CD4-positive, alpha-beta T cell treated with Interleukin-2 at 100 ng/mL for 4 hours (primary cell): ENCODE results near the gene HAP1.
"Not testable (repeated sequence)": the region's sequence is repeated elsewhere in the genome, so short reads cannot be mapped to it uniquely, and the experiment has no call there.

Source experiments
- DNase-seq: peaks from one replicate; pipeline ENCODE4 v3.0.0-alpha.2; 2020; ENCODE audit warnings: low spot score

The HAP1 gene

DNA sequence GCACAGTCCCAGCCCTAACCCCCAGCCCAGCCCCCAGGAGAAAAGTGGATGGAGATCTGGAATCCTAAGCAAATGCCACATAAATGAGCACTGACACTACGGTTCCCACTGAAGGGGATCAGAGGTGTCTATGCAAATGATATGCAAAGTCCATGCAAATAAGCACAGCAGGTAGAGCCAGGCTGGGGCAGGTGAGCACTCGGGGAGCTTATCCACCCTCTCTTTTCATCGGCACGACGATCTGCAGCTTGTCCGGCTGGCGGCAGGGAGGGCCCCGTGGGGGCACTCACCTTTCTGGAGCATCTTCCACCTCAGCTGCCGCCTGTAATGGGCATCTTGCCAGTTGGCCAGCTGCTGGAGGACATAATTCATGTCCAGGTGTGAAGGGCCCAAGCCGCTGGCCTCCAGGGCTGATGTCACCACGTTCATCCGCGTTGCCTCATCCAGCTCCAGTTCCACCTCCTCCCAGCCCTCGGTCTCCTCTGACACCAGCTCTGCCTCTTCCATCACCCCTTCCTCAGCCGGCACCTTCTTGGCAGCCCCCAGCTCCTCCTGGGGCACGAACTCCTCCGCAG lies 9.9 kb downstream of the HAP1 start:
- DNase-seq: no peak

DNA sequence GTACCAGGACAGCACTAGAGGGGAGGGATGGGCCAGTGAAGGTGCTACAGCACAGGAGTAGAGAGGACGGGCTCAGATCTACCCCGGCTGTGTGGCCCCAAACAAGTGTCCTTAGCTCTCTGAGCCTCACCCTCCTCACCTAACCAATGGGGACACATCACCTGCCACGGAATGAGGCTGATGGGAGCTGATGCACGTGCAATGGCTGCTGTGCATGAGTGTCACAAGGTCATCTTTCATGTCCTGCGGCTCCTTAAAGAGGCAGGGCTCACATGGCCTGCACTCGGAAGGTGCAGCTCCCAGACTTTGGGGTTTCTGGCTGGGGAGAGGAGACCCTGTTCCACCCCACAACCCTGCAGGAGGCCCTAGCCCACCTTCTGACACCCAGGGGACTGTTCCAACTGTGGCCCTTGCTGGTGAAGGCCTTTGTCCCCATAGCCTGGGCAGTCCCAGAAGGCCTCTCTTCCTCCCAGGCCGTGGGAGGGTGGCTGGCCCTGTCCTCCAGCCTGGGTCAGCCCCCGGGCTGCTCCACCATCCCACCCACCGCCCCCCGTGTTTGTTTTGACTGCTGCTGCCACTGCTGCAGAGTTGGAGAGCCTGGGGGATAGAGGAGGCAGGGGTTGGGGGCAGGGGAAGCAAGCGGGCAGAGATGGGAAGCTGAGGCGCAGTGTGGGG lies 10.5 kb downstream of the HAP1 start:
- DNase-seq: no peak

GRCh38 chr17:41722231-41722630 lies 12.2 kb downstream of the HAP1 start:
- no peak for DNase-seq

GRCh38 chr17:41718287-41718645 lies 16.2 kb downstream of the HAP1 start:
- no peak for DNase-seq

DNA sequence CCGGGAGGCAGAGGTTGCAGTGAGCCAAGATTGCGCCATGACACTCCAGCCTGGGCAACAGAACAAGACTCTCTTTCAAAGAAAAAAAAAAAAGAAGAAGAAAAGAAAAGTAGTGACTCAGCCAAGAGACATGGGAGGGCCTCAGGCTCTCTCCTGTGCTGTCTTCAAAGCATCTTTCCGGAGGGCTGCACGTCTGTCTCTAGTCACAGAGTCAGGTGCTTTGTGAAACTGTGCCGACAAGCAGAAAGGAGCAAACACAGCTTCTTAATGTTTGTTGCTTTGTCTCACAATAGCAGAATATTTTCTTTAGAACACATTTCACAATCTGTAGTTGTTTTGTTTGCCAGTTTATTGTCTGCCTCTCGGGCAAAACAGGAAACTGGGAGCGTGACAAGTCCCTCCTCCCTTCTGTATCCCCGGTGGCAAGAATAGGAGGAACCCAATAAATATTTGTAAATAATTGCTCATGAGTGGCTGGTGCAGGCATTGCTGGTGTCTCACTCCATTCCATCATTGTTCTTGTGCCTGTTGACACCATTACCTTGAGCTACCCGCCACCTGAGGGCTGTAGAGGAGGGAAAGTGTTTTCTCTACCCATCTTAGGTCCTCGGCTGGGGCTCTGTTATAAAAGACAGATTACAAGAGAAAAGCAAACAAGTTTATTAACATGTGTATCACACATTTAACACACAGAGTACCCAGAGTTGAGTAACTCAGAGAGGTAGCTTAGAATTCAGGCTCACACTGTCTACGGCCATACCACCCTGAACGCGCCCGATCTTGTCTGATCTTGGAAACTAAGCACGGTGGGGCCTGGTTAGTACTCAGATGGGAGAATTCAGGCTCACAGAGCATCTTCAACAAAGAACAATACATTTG lies 16.8 kb downstream of the HAP1 start:
- peak; percentile 31 for DNase-seq

- DNase-seq: no peak
Observed at GRCh38 chr17:41711669-41712400, 22.6 kb downstream of the HAP1 start, which contains the start of gene GAST. Gene GAST (plus strand): TSS chr17:41712331. CDS start chr17:41715437, 3,106 bp downstream.

DNA sequence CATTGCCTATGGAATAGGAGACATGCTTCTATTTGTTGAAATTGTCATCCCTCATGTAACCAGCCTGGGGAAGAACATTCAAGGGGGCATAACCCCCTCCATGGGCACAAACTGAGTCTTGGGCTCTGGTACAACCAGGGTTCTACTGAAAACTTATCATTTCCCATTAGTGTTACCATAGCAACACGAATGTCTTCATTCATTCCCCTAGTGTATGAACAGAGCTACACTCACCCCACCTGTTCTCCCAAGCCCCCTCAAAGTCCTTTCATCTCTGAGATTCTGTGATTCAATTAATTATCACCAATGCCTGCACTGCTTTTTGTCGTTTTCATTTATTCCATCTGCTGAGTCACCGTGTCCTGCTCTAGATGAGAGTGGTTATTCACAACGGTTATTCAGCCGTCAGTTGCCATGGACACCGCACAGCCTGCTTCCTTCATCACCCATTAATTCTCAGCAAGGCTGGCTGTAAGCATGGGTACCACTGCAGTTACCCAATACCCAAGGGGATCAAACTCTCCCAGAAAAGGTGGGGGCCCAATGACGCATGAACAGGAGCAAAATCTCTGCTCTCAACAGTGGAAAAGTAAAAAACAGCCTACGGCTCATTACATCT lies 23.9 kb downstream of the HAP1 start:
- DNase-seq: no peak

- no peak for DNase-seq
Observed at GRCh38 chr17:41707803-41708669, 26.4 kb downstream of the HAP1 start.

- DNase-seq: no peak
Observed at GRCh38 chr17:41705271-41705991, 29.0 kb downstream of the HAP1 start.

GRCh38 chr17:41702712-41703111 lies 31.7 kb downstream of the HAP1 start:
- no peak for DNase-seq

- not testable (repeated sequence) for DNase-seq
Observed at GRCh38 chr17:41700843-41701242, 33.6 kb downstream of the HAP1 start.

GRCh38 chr17:41697122-41697962 lies 37.1 kb downstream of the HAP1 start:
- DNase-seq: no peak

DNA sequence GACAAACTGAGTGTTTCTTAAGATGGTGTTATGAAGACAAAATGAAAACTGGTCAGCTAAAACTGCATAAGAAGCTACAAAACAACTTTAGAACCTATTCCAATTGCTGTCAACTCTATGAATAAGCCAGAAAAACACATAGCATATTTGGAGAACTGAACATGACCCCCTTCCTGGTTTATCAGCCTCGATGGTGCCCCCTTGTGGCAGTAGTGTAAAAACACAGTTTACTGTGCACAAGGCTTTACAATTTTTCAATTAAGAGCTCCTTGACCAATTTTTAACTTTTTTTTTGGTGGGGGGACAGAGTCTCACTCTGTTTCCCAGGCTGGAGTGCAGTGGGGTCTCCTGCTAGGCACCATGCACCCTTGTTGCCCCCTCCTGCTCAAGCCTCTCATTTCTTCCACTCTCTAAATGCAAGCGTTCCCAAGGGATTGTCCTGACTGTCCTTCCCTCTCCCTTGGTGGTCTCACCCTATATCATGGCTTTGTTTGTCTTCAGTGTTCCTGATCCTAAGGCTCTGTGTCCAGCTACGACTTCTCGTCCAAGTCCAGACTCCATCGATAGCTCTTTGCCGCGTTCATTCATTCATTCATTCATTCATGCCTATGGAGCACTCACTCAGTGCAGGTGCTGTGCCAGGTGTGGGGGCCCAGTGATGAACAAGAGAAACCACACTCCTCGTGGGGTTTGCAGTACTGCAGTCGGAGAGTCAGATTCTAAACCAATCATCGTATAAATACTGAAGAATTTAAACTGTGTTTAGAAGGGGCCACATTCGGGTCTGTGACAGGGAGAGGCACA lies 38.3 kb downstream of the HAP1 start:
- peak; percentile 84 for DNase-seq

- DNase-seq: no peak
Observed at GRCh38 chr17:41695134-41695661, 39.2 kb downstream of the HAP1 start.

DNA sequence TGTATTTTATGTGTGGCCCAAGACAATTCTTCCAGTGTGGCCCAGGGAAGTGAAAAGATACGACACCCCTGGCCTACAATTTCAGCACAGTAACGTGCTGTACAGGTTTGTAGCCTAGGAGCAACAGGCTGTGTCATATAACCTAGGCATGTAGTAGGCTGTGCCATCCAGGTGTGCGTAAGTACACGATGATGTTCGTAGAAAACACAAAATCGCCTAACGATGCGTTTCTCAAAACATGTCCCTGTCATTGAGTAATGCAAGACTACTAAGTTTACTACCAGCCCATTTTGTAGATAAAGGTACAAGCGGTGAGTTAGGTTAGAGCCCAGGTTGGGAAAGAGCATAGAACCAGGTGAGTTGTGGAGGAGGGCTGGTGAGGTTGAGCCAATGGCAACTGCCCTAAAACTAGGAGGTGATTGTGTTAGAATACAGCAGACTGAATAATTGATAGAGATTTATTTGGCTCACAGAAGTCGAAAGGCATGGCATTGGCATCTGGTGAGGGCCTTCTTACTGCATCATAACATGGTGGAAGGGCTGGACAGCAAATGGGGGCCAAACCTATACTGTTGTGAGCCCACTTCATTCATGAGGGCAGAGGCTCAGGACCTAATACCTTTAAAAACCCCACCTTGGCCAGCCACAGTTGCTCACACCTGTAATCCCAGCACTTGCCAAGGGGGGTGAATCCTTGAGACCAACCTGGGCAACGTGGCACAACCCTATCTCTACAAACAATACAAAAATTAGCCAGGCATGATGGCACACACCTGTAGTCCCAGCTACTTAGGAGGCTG lies 41.5 kb downstream of the HAP1 start:
- DNase-seq: no peak

- no peak for DNase-seq
Observed at GRCh38 chr17:41691031-41691777, 43.2 kb downstream of the HAP1 start.

GRCh38 chr17:41690497-41690896 lies 43.9 kb downstream of the HAP1 start:
- no peak for DNase-seq
